SJCRH30 (cell line): Measurements from ENCODE around the gene ZNF684. TPM values are rescaled to one million over a fixed set of nuclear protein-coding genes. Genes with fewer than 3 reads are reported as not detected.

ENCODE experiments used
- DNase-seq, 2 experiments: peaks; one replicate each; pipeline ENCODE4 v3.0.0-alpha.2; 2015 to 2020
- H3K27ac ChIP-seq: fragments of 250-450 bp; sonication (Bioruptor Pico); 2 replicates; pipeline ENCODE4 v1.5.1; 2020; ENCODE audit warnings: mild to moderate bottlenecking, moderate library complexity
- H3K27me3 ChIP-seq: fragments of 250-450 bp; sonication (Bioruptor Pico); 2 replicates; pipeline ENCODE4 v1.5.1; 2020; ENCODE audit warnings: mild to moderate bottlenecking, moderate library complexity
- H3K36me3 ChIP-seq: fragments of 250-450 bp; sonication (Bioruptor Pico); 2 replicates; pipeline ENCODE4 v1.5.1; 2020; ENCODE audit warnings: mild to moderate bottlenecking, moderate library complexity
- H3K4me1 ChIP-seq: fragments of 250-450 bp; sonication (Bioruptor Pico); 2 replicates; pipeline ENCODE4 v1.5.1; 2020; ENCODE audit warnings: mild to moderate bottlenecking, moderate library complexity
- H3K4me3 ChIP-seq: fragments of 250-450 bp; sonication (Bioruptor Pico); 2 replicates; pipeline ENCODE4 v1.5.1; 2020; ENCODE audit warnings: mild to moderate bottlenecking, moderate library complexity
- H3K9me3 ChIP-seq: fragments of 250-450 bp; sonication (Bioruptor Pico); replicated peaks from 2 replicates; pipeline ENCODE4 v1.5.1; 2020; ENCODE audit warnings: mild to moderate bottlenecking, moderate library complexity
- total RNA-seq: library from RNA; depleted of rRNA; stranded (reverse); fragments of >200 nt; shearing (Covaris generic); gene quantifications from 2 replicates; pipeline ENCODE4 v1.2.3, GENCODE V29; 2014; rRNA removed

ZNF684 gene
- total RNA-seq, 1 experiment from 2014 or later = 10.5 TPM

DNA sequence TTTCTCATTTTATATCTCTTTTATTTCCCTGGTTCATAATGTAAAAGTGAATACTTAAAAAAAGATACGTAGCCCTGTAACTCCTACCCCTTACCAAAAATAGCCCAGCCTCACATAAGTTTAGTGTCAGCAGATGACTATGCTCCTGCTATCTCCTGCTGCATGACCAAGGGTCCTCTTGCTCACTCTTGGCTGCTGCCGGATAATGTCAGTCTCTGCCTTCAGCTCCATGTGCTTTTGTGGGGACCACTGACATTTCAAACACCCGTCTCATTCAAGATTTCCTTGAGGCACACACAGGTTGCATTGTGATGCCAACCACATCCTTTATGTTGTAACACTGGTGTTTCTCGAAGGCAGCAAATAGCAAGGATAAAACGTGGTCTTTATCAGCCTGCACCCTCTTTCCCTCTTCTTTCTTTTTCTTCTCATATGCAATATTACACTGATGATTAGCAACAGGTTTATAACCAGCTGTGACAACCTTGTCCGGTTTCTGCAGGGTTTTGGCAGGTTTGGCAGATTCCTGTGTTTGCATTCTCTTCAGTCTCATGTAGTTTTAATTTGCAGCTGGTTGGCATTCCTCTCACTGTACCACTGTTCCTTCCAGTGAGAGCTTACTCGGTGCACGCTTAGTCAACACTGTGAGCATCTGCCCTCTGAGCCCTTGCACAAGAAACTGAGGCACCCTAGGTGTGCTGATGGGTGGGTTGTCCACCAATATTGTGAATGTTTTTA, 62.2 kb downstream of the ZNF684 start:
- DNase-seq = peak; percentile 11 to 35
- H3K27me3 ChIP-seq = no peaks in the 10 kb centered on the region
- H3K9me3 ChIP-seq = 0 out of 2 replicates have a peak, but pooled peaks cover 2% of the 10 kb centered on the region
- H3K36me3 ChIP-seq = no peaks in the 10 kb centered on the region
- H3K4me3 ChIP-seq = no peak overlapping the region
- no peak overlapping the region for H3K27ac ChIP-seq
- 0 out of 2 replicates have a peak, but pooled peaks cover 4% of the 10 kb centered on the region for H3K4me1 ChIP-seq

DNA sequence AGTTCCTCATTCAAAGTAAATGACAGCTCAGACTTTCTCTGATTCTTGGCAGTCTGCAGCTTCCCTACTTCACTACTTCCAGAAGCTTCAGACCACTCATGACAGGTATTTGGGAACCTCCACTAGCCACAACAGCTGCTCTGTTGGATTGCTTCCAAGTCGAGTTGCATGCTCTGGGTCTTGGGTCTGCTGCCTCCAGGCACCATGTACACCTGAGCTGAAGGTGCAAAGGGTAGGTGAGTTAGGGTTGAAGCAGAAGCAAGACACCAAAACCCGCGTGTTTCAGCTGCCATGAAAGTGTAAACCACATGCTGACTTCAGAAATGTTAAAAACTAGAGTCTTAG, 62.7 kb downstream of the ZNF684 start:
- Histone ChIP-seq H3K4me1 (0 out of 2 replicates have a peak, but pooled peaks cover 4% of the 10 kb centered on the region), H3K4me3 (no peak overlapping the region), H3K9me3 (0 out of 2 replicates have a peak, but pooled peaks cover 2% of the 10 kb centered on the region), H3K27ac (no peak overlapping the region), H3K27me3 (no peaks in the 10 kb centered on the region), H3K36me3 (no peaks in the 10 kb centered on the region)
- DNase-seq = peak in 1 of 2 experiments; percentile 24

DNA sequence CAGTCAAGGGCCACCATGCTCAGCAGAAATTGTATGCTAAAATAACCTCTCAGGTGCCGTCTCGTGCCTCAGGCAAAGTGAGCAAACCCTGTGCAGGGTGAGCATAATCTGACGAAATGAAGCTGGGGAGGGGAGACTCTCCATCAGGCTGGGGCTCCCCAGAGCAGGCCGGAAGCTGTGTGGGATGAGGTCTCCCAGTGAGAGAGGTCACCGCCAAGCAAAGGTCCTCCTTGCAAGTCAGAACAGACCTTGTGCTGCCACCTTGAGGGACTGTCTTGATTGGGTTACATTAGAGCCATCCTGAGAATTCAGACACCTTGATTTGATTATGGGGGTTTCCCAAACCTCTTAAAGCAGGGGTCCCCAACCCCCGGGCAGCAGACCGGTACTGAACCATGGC, 64.2 kb downstream of the ZNF684 start:
- Histone ChIP-seq H3K9me3 (0 out of 2 replicates have a peak, but pooled peaks cover 2% of the 10 kb centered on the region), H3K4me3 (no peak overlapping the region), H3K4me1 (0 out of 2 replicates have a peak, but pooled peaks cover 4% of the 10 kb centered on the region), H3K27me3 (no peaks in the 10 kb centered on the region), H3K36me3 (no peaks in the 10 kb centered on the region), H3K27ac (no peak overlapping the region)
- no peak for DNase-seq

Other genes with a start within 250 kb of the ZNF684 start
- gene COL9A2, start 214.4 kb upstream of the ZNF684 start, total RNA-seq = 4.8 and 5.2 TPM in 2 replicates
- gene SMAP2, start 157.9 kb upstream of the ZNF684 start, total RNA-seq = 15.0 and 16.0 TPM in 2 replicates
- gene ZFP69B, start 81.2 kb upstream of the ZNF684 start, total RNA-seq = 6.2 and 8.2 TPM in 2 replicates
- 10.5 and 11.7 TPM in 2 replicates for gene ZFP69, start 54.3 kb upstream of the ZNF684 start, total RNA-seq
- 22.7 and 25.6 TPM in 2 replicates for gene EXO5, start 22.9 kb upstream of the ZNF684 start, total RNA-seq
- 10.0 and 12.7 TPM in 2 replicates for gene RIMS3, start 134.0 kb downstream of the ZNF684 start, total RNA-seq
- 52.8 and 55.6 TPM in 2 replicates for gene NFYC, start 160.1 kb downstream of the ZNF684 start, total RNA-seq